SU-DHL-6 (cell line): ENCODE results near the gene TCEAL9.

ENCODE experiments used
- CTCF ChIP-seq: fragments of 200-600 bp; sonication (generic); IDR thresholded peaks from one replicate; pipeline ENCODE4 v1.5.1; 2017; ENCODE audit warnings: antibody characterized with exemption, mild to moderate bottlenecking, low read length, moderate library complexity; ENCODE audit not compliant: insufficient read depth, poor library complexity, severe bottlenecking
- EZH2phosphoT487 ChIP-seq: fragments of 200-600 bp; sonication (generic), shearing (Covaris generic); conservative IDR thresholded peaks from 2 replicates; pipeline ENCODE4 v1.6.1; 2018; ENCODE audit warnings: mild to moderate bottlenecking, antibody characterized with exemption, low read length, moderate library complexity, mixed read lengths

GRCh38 chrX:103347682-103348397 is 8.5 kb upstream of the TCEAL9 start:
- TF ChIP-seq CTCF (no peak), EZH2phosphoT487 (no peak)
